K562 (cell line): ENCODE measurements around the gene SLC37A4. TPM values are rescaled to one million over a fixed set of nuclear protein-coding genes. Genes with fewer than 3 reads are reported as not detected.

ENCODE experiments used
- BDP1 ChIP-seq: IDR thresholded peaks from 3 replicates; pipeline ENCODE4 v1.6.1; 2011; ENCODE audit not compliant: insufficient read length, insufficient read depth
- CEBPZ ChIP-seq: fragments of 150-350 bp; IDR thresholded peaks from 2 replicates; pipeline ENCODE4 v1.6.1; 2014; ENCODE audit warnings: low read depth, mild to moderate bottlenecking, low read length, borderline replicate concordance
- DNMT1 ChIP-seq: fragments of 450-650 bp; IDR thresholded peaks from 2 replicates; pipeline ENCODE4 v1.6.1; 2016; ENCODE audit warnings: antibody characterized with exemption, mild to moderate bottlenecking
- ETV5 ChIP-seq: sonication (generic); formaldehyde crosslinking; IDR thresholded peaks from 2 replicates; pipeline ENCODE4 v1.4.0; 2020; ENCODE audit warnings: low read depth, mild to moderate bottlenecking, missing genetic modification reagents
- HNRNPL ChIP-seq: fragments of 200-400 bp; formaldehyde crosslinking; IDR thresholded peaks from 2 replicates; pipeline ENCODE4 v1.6.1; 2017; ENCODE audit warnings: low read depth, mild to moderate bottlenecking, low read length
- HSF4 ChIP-seq: fragments of 250-450 bp; sonication (Bioruptor Pico); IDR thresholded peaks from 2 replicates; pipeline ENCODE4 v2.1.2; 2022; ENCODE audit warnings: mild to moderate bottlenecking, moderate library complexity, borderline replicate concordance
- KDM4B ChIP-seq, 2 experiments: fragments of 450-650 bp in 1 of 2; sonication (generic) in 1 of 2; IDR thresholded peaks; 2 replicates each; pipeline ENCODE4 v1.6.1; 2016 to 2017; ENCODE audit warnings: borderline replicate concordance in 2 of 2, antibody characterized with exemption in 1 of 2, low read depth in 1 of 2, mild to moderate bottlenecking in 1 of 2
- MCM2 ChIP-seq: fragments of 450-650 bp; IDR thresholded peaks from 2 replicates; pipeline ENCODE4 v1.6.1; 2017; ENCODE audit warnings: low read depth, mild to moderate bottlenecking
- MED1 ChIP-seq: sonication (generic); formaldehyde crosslinking; IDR thresholded peaks from 2 replicates; pipeline ENCODE4 v1.8.1; 2023; ENCODE audit warnings: missing genetic modification reagents, borderline replicate concordance
- MLX ChIP-seq, 2 experiments: fragments of 450-650 bp in 1 of 2; sonication (generic) in 1 of 2; formaldehyde crosslinking; conservative IDR thresholded peaks; 2 replicates each; pipeline versions ENCODE4 v1.4.0 to v1.8.1; 2020 to 2022; ENCODE audit warnings: mild to moderate bottlenecking in 1 of 2, missing genetic modification reagents in 1 of 2
- SAFB2 ChIP-seq: fragments of 200-400 bp; formaldehyde crosslinking; IDR thresholded peaks from 2 replicates; pipeline ENCODE4 v1.6.1; 2018; ENCODE audit warnings: borderline replicate concordance, low read length, low read depth, moderate library complexity; ENCODE audit not compliant: severe bottlenecking
- TRIM24 ChIP-seq, 2 experiments: fragments of 450-650 bp; IDR thresholded peaks; 2 replicates each; pipeline ENCODE4 v1.6.1; 2016
- ZNF232 ChIP-seq: sonication (generic); formaldehyde crosslinking; IDR thresholded peaks from 2 replicates; pipeline ENCODE4 v1.8.0; 2022; ENCODE audit warnings: mild to moderate bottlenecking, missing genetic modification reagents
- ZNF253 ChIP-seq: fragments of 250-450 bp; sonication (Bioruptor Pico); conservative IDR thresholded peaks from 2 replicates; pipeline ENCODE4 v1.6.1; 2021; ENCODE audit warnings: mild to moderate bottlenecking
- ZNF324 ChIP-seq: fragments of 250-450 bp; sonication (Bioruptor Pico); IDR thresholded peaks from 2 replicates; pipeline ENCODE4 v1.4.0; 2020; ENCODE audit warnings: mild to moderate bottlenecking
- ZNF354B ChIP-seq: fragments of 250-450 bp; sonication (Bioruptor Pico); IDR thresholded peaks from 2 replicates; pipeline ENCODE4 v1.4.0; 2020
- ZNF696 ChIP-seq: fragments of 250-450 bp; sonication (Bioruptor Pico); conservative IDR thresholded peaks from 2 replicates; pipeline ENCODE4 v1.4.0; 2020; ENCODE audit warnings: mild to moderate bottlenecking, moderate library complexity
- polyA plus RNA-seq, 8 experiments: library from polyadenylated mRNA; depleted of rRNA in 4 of 8; stranded (reverse) in 5 of 8; unstranded in 3 of 8; fragments of >200 nt; fragmentation: Nextera tagmentation in 2 of 8; fragmentation: Illumina TruSeq in 1 of 8; extraction: Ambion mirVana in 2 of 8; extraction: Trizol in 1 of 8; gene quantifications; 2 replicates each; pipeline versions ENCODE4 v1.2.1 to v1.2.3, GENCODE V29; 2011 to 2014; ENCODE audit warnings: inconsistent platforms in 1 of 8, missing spikeins in 1 of 8
- total RNA-seq, 7 experiments: library from RNA; depleted of rRNA in 6 of 7; stranded (reverse); fragments of >200 nt in 6 of 7; fragmentation: Illumina TruSeq in 2 of 7; extraction: Trizol in 2 of 7; gene quantifications; 2 replicates each; pipeline versions ENCODE4 v1.2.1 to v1.2.3, GENCODE V29; 2011 to 2021; ENCODE audit warnings: low replicate concordance in 1 of 7
- TF ChIP-seq, protein P1 (sequence below), 2 experiments: fragments of 200-800 bp in 1 of 2; sonication (Bioruptor generic) in 1 of 2; sonication (generic) in 1 of 2; formaldehyde crosslinking in 1 of 2; IDR thresholded peaks in 1 of 2; conservative IDR thresholded peaks in 1 of 2; 2 replicates each; pipeline versions ENCODE4 v1.5.0 to v1.6.1; 2016 to 2020; ENCODE audit warnings: missing compliant biosample characterization in 1 of 2, missing genetic modification characterization in 1 of 2, missing genetic modification reagents in 1 of 2
- TF ChIP-seq, protein P2 (sequence below): IDR thresholded peaks from 3 replicates; pipeline ENCODE4 v1.6.1; 2011; ENCODE audit warnings: borderline replicate concordance, mild to moderate bottlenecking; ENCODE audit not compliant: insufficient read length, insufficient read depth
- TF ChIP-seq, protein P3 (sequence below): sonication (generic); formaldehyde crosslinking; IDR thresholded peaks from 2 replicates; pipeline ENCODE4 v1.9.0; 2022; ENCODE audit warnings: mild to moderate bottlenecking, missing genetic modification reagents

SLC37A4 gene
- total and polyA plus RNA-seq, 9 of the 15 experiments (the other 6 are each of a cell fraction or from before 2014, with no cell fraction given), result 24.7 to 73.9 (median 40.7) TPM

GRCh38 chr11:118997627-118998387 is 32.9 kb downstream of the SLC37A4 start, which contains the start of gene CENATAC (continued):
- TF ChIP-seq, protein P1, sequence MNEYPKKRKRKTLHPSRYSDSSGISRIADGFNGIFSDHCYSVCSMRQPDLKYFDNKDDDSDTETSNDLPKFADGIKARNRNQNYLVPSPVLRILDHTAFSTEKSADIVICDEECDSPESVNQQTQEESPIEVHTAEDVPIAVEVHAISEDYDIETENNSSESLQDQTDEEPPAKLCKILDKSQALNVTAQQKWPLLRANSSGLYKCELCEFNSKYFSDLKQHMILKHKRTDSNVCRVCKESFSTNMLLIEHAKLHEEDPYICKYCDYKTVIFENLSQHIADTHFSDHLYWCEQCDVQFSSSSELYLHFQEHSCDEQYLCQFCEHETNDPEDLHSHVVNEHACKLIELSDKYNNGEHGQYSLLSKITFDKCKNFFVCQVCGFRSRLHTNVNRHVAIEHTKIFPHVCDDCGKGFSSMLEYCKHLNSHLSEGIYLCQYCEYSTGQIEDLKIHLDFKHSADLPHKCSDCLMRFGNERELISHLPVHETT (CRISPR knock-in tag; conservative IDR thresholded peaks at IDR 0.05 in 1 of 2, IDR thresholded peaks at IDR 0.05 in 1 of 2), result no peak
- TF ChIP-seq MED1 (CRISPR knock-in tag) (no peak), HSF4 (CRISPR knock-in tag) (no peak), MCM2 (no peak), CEBPZ (no peak), DNMT1 (no peak), ETV5 (CRISPR knock-in tag) (0 out of 2 replicates have a peak, but pooled peaks have one; percentile 54), ZNF232 (CRISPR knock-in tag) (no peak), SAFB2 (no peak), BDP1 (no peak), KDM4B (IDR thresholded peaks at IDR 0.05; ENCODE audit: borderline replicate concordance in 2 of 2, low read depth in 1 of 2) (no peak), HNRNPL (peak; percentile 45; the same call in 1 of the 2 replicates), TRIM24 (IDR thresholded peaks at IDR 0.05) (no peak), ZNF696 (CRISPR knock-in tag) (no peak), ZNF354B (CRISPR knock-in tag) (no peak), MLX (CRISPR knock-in tag; conservative IDR thresholded peaks at IDR 0.05) (no peak), ZNF253 (CRISPR knock-in tag) (no peak), ZNF324 (CRISPR knock-in tag) (0 out of 2 replicates have a peak, but pooled peaks have one; percentile 55)
- TF ChIP-seq, protein P2, sequence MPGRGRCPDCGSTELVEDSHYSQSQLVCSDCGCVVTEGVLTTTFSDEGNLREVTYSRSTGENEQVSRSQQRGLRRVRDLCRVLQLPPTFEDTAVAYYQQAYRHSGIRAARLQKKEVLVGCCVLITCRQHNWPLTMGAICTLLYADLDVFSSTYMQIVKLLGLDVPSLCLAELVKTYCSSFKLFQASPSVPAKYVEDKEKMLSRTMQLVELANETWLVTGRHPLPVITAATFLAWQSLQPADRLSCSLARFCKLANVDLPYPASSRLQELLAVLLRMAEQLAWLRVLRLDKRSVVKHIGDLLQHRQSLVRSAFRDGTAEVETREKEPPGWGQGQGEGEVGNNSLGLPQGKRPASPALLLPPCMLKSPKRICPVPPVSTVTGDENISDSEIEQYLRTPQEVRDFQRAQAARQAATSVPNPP, result no peak
- TF ChIP-seq, protein P3, sequence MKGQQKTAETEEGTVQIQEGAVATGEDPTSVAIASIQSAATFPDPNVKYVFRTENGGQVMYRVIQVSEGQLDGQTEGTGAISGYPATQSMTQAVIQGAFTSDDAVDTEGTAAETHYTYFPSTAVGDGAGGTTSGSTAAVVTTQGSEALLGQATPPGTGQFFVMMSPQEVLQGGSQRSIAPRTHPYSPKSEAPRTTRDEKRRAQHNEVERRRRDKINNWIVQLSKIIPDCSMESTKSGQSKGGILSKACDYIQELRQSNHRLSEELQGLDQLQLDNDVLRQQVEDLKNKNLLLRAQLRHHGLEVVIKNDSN (CRISPR knock-in tag), result no peak
